Memory B cell (primary cell): ENCODE measurements around the gene SP3.

Source experiments
- ATAC-seq: fragments of 150-1000 bp; cut with Tn5 transposase; 2 replicates; pipeline ENCODE4 v1.10.0; 2021; ENCODE audit warnings: low read depth, mild to moderate bottlenecking, moderate library complexity
- DNase-seq, 2 donors: peaks; one replicate each; pipeline ENCODE4 v3.0.0; 2022; ENCODE audit warnings: low spot score in 2 of 2
- H3K27ac Mint-ChIP-seq: one replicate; pipeline ENCODE4 v1.8.0; 2022; ENCODE audit warnings: mild to moderate bottlenecking, moderate library complexity, mixed read lengths
- H3K27me3 Mint-ChIP-seq: one replicate; pipeline ENCODE4 v1.8.0; 2022; ENCODE audit warnings: mixed read lengths
- H3K36me3 Mint-ChIP-seq: one replicate; pipeline ENCODE4 v1.8.0; 2022; ENCODE audit warnings: mild to moderate bottlenecking, mixed read lengths
- H3K4me1 Mint-ChIP-seq: one replicate; pipeline ENCODE4 v1.8.0; 2022; ENCODE audit warnings: mixed read lengths
- H3K4me3 Mint-ChIP-seq: one replicate; pipeline ENCODE4 v1.8.0; 2022; ENCODE audit warnings: mild to moderate bottlenecking, moderate library complexity, mixed read lengths
- H3K9me3 Mint-ChIP-seq: one replicate; pipeline ENCODE4 v1.8.0; 2022; ENCODE audit warnings: mixed read lengths

SP3 gene

DNA sequence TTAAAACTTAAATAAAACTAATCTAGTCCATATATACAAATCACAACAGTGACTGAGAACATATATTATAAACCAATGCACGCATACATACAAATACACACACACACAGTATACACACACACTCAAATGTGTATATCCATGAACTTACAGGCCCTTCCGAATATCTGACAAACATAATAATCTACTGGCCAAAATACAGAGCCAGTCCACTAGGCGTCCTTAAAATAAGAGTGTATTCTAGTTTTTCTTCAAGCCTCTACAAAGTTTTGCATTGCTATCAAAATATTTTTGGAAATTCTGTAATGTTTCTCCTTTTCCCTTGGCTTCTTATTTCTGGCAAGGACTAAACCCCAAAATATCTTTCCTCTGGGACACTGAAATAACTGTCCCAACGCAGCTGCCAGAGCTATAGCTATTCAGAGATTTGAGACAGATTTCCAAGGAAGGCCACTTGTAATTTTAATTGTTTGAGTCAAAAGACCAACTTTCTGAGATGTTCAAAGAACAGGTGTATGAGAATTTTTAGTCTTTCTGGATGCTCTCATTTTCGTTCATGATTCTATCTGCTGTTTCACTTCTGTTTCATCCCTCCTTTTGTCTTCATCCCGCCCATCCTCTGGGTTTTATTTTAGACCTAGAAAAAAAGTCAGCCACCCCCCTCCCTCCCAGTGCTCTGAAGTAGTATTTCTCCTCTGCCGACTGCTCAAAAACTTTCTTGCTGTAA, 24.1 kb upstream of the SP3 start:
- ATAC-seq: no peak
- peaks cover 29% of the 10 kb centered on the region for H3K4me1 Mint-ChIP-seq
- H3K9me3 Mint-ChIP-seq: no peaks in the 10 kb centered on the region
- H3K27me3 Mint-ChIP-seq: no peaks in the 10 kb centered on the region
- no peak for DNase-seq
- peak overlapping the region; percentile 50 for H3K27ac Mint-ChIP-seq
- no peaks in the 10 kb centered on the region for H3K36me3 Mint-ChIP-seq
- H3K4me3 Mint-ChIP-seq: no peak overlapping the region

DNA sequence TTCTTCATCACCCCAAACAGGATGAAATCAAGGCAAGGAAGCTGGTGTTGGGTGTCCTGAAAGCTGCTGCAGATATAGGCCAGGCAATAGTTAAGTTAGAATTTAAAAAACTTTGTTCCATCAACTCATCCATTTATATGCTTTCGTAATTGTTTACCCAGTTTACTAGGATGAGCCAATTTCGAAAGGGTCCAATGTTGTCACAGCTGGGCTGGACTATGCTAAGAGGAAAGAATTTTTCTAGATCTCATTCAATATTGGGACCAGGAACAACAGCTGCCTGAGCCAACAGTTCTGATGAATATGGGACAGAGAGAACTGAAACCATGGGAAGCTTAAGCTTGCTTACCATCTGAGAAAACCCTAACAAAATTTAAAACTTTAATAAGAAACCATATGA, 21.6 kb upstream of the SP3 start:
- DNase-seq (no peak), ATAC-seq (no peak)
- Mint-ChIP-seq H3K4me1 (peaks cover 27% of the 10 kb centered on the region), H3K36me3 (peaks cover 2% of the 10 kb centered on the region), H3K27me3 (no peaks in the 10 kb centered on the region), H3K4me3 (no peak overlapping the region), H3K27ac (no peak overlapping the region), H3K9me3 (no peaks in the 10 kb centered on the region)

DNA sequence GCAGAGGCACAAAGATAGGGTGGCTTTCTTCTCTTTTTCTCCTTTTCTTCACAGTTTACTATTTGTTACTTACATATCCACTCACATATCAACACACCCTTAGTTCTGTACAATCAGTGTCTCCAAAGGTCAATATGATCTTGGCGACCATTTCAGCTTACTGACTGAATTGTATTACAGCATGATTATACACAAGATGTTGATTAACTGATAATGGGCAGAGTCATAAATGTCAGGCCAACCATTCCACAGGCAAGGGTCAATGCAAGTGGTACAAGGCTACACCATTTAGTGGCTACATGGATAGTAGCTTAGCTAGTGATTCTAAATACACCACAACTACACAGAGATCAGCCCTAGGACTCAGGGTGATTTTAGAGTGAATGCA, 20.4 kb upstream of the SP3 start:
- Mint-ChIP-seq H3K4me1 (peaks cover 15% of the 10 kb centered on the region), H3K36me3 (peaks cover 2% of the 10 kb centered on the region), H3K27me3 (no peaks in the 10 kb centered on the region), H3K4me3 (no peak overlapping the region), H3K27ac (no peak overlapping the region), H3K9me3 (no peaks in the 10 kb centered on the region)
- DNase-seq: no peak
- ATAC-seq: no peak

DNA sequence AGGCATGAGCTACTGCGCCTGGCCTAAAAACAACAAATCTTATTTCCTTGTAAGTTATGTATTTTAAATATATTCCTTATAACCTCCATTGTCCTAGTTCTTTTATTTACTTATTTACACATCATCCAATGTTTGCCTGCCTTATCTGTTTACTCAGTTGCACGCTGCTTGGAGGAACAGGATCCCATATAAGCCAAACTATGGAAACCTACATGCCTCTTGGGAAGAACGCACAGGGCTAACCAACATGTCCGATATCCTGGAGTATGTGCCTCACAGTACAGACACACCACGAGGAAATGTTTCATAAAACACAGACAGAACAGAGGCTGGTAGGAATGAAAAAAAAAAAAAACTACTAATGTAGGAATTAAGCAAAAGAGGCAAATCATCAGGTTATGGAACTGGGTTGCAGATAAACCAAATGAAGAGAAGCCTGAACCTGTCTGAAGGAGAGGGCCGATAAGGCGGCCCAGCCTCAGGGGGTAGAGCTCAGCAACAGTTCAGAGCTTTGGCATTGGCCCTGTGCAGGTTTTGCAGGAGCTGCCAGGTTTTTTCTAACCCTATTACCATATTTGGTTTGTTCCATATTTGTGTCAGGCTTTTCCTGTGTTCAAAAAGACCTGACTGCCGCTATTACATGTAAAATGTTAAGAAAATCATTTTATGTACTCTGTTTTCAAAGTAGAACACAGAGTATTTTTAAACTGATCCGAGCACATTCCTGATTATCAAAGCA, 19.9 kb upstream of the SP3 start:
- Mint-ChIP-seq H3K27me3 (no peaks in the 10 kb centered on the region), H3K9me3 (no peaks in the 10 kb centered on the region), H3K4me3 (no peak overlapping the region), H3K27ac (no peak overlapping the region), H3K36me3 (peaks cover 2% of the 10 kb centered on the region), H3K4me1 (peaks cover 10% of the 10 kb centered on the region)
- ATAC-seq (no peak), DNase-seq (no peak)

- peaks cover 2% of the 10 kb centered on the region for H3K36me3 Mint-ChIP-seq
- peaks cover 2% of the 10 kb centered on the region for H3K4me1 Mint-ChIP-seq
- no peak overlapping the region for H3K4me3 Mint-ChIP-seq
- no peaks in the 10 kb centered on the region for H3K9me3 Mint-ChIP-seq
- DNase-seq (no peak), ATAC-seq (no peak)
- peaks cover 3% of the 10 kb centered on the region for H3K27me3 Mint-ChIP-seq
- no peak overlapping the region for H3K27ac Mint-ChIP-seq
Measured at GRCh38 chr2:173983391-173983871, 18.3 kb upstream of the SP3 start.

GRCh38 chr2:173982918-173983317, 17.7 kb upstream of the SP3 start:
- Mint-ChIP-seq H3K36me3 (peaks cover 2% of the 10 kb centered on the region), H3K9me3 (no peaks in the 10 kb centered on the region), H3K27me3 (peaks cover 3% of the 10 kb centered on the region), H3K4me3 (no peak overlapping the region), H3K27ac (no peak overlapping the region), H3K4me1 (peaks cover 2% of the 10 kb centered on the region)
- no peak for ATAC-seq
- no peak for DNase-seq

DNA sequence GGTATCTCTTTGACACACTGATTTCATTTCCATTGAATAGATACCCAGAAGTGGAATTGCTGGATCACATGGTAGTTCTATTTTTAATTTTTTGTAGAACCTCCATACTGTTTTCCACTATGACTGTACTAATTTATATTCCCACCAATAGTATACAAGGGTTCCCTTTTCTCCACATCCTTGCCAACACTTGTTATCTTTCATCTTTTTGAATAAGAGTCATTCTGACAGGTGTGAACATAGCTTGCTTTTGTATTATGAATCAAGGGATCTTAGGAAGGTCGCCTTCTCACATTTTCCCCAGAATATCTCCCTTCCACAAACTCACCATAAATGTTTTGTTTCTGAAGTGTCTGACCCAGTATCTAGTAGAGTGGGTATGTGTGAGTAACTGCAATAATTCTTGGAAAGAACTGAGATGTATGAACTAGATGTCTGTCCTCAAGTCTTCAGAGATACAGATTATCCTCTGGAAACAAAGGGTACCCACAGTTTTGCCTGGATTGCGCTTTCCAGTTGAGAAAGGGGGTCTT, 17.1 kb upstream of the SP3 start:
- ATAC-seq (no peak), DNase-seq (no peak)
- Mint-ChIP-seq H3K36me3 (peaks cover 2% of the 10 kb centered on the region), H3K27me3 (peaks cover 3% of the 10 kb centered on the region), H3K4me3 (no peak overlapping the region), H3K9me3 (no peaks in the 10 kb centered on the region), H3K27ac (no peak overlapping the region), H3K4me1 (peaks cover 2% of the 10 kb centered on the region)

GRCh38 chr2:173981520-173981919, 16.3 kb upstream of the SP3 start:
- ATAC-seq: no peak
- DNase-seq: no peak
- Mint-ChIP-seq H3K36me3 (peaks cover 2% of the 10 kb centered on the region), H3K27ac (no peak overlapping the region), H3K9me3 (no peaks in the 10 kb centered on the region), H3K4me3 (no peak overlapping the region), H3K4me1 (peaks cover 2% of the 10 kb centered on the region), H3K27me3 (peaks cover 3% of the 10 kb centered on the region)

DNA sequence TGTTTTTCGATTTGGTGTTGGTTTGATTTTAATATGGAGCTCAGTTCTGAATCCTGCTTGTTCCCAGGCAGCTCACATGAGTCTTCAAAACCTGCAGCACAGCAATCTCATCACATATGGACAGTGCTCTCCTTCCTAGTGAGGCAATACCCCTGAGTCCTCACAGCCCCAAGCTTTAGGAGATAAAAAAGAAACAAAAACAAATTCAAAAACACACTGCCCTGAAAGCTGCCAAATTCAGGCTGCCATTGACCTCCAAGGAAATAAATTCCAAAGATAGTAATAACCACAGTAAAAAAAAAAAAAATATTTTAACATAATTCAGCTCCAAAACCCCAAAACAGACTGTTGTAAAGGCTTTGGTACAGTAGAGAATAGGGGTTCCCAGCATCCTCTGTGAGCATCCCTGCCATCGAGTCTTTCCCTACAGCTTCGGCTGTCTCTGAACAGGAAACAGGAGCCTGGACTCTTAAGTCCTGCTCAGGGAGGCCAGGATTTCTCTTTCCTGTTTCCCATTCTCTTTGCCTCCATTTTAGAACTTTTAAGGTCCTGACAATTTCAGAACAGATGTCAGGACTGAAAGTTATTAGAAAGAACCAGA, 14.7 kb upstream of the SP3 start:
- no peak for ATAC-seq
- H3K4me1 Mint-ChIP-seq: no peaks in the 10 kb centered on the region
- peaks cover 2% of the 10 kb centered on the region for H3K36me3 Mint-ChIP-seq
- H3K27ac Mint-ChIP-seq: no peak overlapping the region
- DNase-seq: no peak
- peaks cover 3% of the 10 kb centered on the region for H3K27me3 Mint-ChIP-seq
- H3K9me3 Mint-ChIP-seq: no peaks in the 10 kb centered on the region
- no peak overlapping the region for H3K4me3 Mint-ChIP-seq

DNA sequence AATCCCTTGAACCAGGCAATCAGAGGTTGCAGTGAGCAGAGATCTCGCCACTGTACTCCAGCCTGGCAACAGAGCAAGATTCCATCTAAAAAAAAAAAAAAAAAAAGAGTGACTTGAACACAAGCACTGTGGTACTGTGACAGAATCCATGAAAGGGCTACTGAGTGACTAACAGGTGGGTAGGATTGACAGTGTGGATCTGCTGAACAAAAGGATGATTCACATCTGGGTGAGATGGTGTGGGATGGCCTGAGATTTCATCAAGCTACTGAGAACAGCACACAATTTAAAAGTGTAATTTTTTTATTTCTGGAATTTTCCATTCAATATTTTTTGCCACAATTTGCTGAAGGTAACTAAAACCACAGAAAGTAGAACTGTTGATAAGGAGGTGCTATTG, 13.3 kb upstream of the SP3 start:
- ATAC-seq: no peak
- no peak for DNase-seq
- no peak overlapping the region for H3K27ac Mint-ChIP-seq
- H3K36me3 Mint-ChIP-seq: peaks cover 2% of the 10 kb centered on the region
- H3K27me3 Mint-ChIP-seq: peaks cover 3% of the 10 kb centered on the region
- no peak overlapping the region for H3K4me3 Mint-ChIP-seq
- no peaks in the 10 kb centered on the region for H3K4me1 Mint-ChIP-seq
- H3K9me3 Mint-ChIP-seq: no peaks in the 10 kb centered on the region

GRCh38 chr2:173972636-173973035, 7.5 kb upstream of the SP3 start:
- no peak overlapping the region for H3K27ac Mint-ChIP-seq
- no peak for DNase-seq
- no peak for ATAC-seq
- H3K4me1 Mint-ChIP-seq: peaks cover 4% of the 10 kb centered on the region
- no peaks in the 10 kb centered on the region for H3K9me3 Mint-ChIP-seq
- no peak overlapping the region for H3K4me3 Mint-ChIP-seq
- H3K36me3 Mint-ChIP-seq: no peaks in the 10 kb centered on the region
- no peaks in the 10 kb centered on the region for H3K27me3 Mint-ChIP-seq

GRCh38 chr2:173972165-173972564, 7.0 kb upstream of the SP3 start:
- Mint-ChIP-seq H3K4me3 (no peak overlapping the region), H3K27me3 (no peaks in the 10 kb centered on the region), H3K9me3 (no peaks in the 10 kb centered on the region), H3K4me1 (peaks cover 4% of the 10 kb centered on the region), H3K36me3 (no peaks in the 10 kb centered on the region), H3K27ac (no peak overlapping the region)
- no peak for DNase-seq
- ATAC-seq: no peak

DNA sequence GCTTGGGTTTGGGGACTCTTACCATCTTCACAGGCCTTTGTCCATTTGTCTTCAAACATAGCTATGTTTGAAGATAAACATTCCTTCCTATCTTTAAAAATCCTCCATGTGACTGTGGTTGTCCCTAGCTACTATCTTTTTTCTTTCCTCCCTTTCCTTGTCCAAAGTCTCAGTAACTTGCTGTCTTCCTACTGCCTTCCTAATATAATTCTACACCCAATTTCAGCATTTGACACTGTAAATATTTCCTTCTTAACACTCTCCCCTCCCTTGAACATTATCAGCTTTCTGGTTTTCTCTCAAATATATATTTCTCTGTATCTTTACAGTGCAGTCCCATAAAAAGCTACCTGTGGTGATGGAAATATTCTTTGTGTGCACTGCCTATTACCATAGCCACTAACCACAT, 5.3 kb upstream of the SP3 start:
- DNase-seq: no peak
- no peak overlapping the region for H3K27ac Mint-ChIP-seq
- ATAC-seq: no peak
- peaks cover 10% of the 10 kb centered on the region for H3K4me1 Mint-ChIP-seq
- no peak overlapping the region for H3K4me3 Mint-ChIP-seq
- H3K36me3 Mint-ChIP-seq: no peaks in the 10 kb centered on the region
- H3K9me3 Mint-ChIP-seq: no peaks in the 10 kb centered on the region
- H3K27me3 Mint-ChIP-seq: no peaks in the 10 kb centered on the region

GRCh38 chr2:173969886-173970285, 4.7 kb upstream of the SP3 start:
- H3K4me1 Mint-ChIP-seq: peaks cover 10% of the 10 kb centered on the region
- no peak for DNase-seq
- H3K4me3 Mint-ChIP-seq: no peak overlapping the region
- ATAC-seq: no peak
- H3K36me3 Mint-ChIP-seq: no peaks in the 10 kb centered on the region
- H3K27me3 Mint-ChIP-seq: no peaks in the 10 kb centered on the region
- no peaks in the 10 kb centered on the region for H3K9me3 Mint-ChIP-seq
- H3K27ac Mint-ChIP-seq: no peak overlapping the region
